IPS-15b (cell line): Measurements from ENCODE around the gene OMG.
"Not testable (repeated sequence)": the region's sequence is repeated elsewhere in the genome, so short reads cannot be mapped to it uniquely, and the experiment has no call there.

Experiments used
- H3K27me3 ChIP-seq: one replicate; pipeline ENCODE4 v1.6.1; 2013; ENCODE audit warnings: low read length; ENCODE audit not compliant: control insufficient read depth, insufficient read depth
- H3K36me3 ChIP-seq: one replicate; pipeline ENCODE4 v1.6.1; 2013; ENCODE audit warnings: low read length; ENCODE audit not compliant: control insufficient read depth, insufficient read depth
- H3K4me1 ChIP-seq: one replicate; pipeline ENCODE4 v1.6.1; 2013; ENCODE audit warnings: mild to moderate bottlenecking, low read length; ENCODE audit not compliant: control insufficient read depth, insufficient read depth
- H3K4me3 ChIP-seq: one replicate; pipeline ENCODE4 v1.5.1; 2013; ENCODE audit warnings: low read depth, low read length
- H3K9ac ChIP-seq: one replicate; pipeline ENCODE4 v1.6.1; 2013; ENCODE audit warnings: low read depth, mild to moderate bottlenecking, low read length
- H3K9me3 ChIP-seq: one replicate; pipeline ENCODE4 v1.6.1; 2013; ENCODE audit warnings: mild to moderate bottlenecking, low read length; ENCODE audit not compliant: control insufficient read depth, insufficient read depth

The OMG gene

GRCh38 chr17:31299624-31300023 is 2.6 kb upstream of the OMG start:
- no peaks in the 10 kb centered on the region for H3K9me3 ChIP-seq
- H3K9ac ChIP-seq, result no peak overlapping the region
- no peaks in the 10 kb centered on the region for H3K27me3 ChIP-seq
- H3K36me3 ChIP-seq, result no peaks in the 10 kb centered on the region
- no peaks in the 10 kb centered on the region for H3K4me1 ChIP-seq
- H3K4me3 ChIP-seq, result no peak overlapping the region

GRCh38 chr17:31296142-31296541 is 897 bp downstream of the OMG start:
- Histone ChIP-seq H3K36me3 (no peaks in the 10 kb centered on the region), H3K9ac (no peak overlapping the region), H3K4me1 (no peaks in the 10 kb centered on the region), H3K9me3 (no peaks in the 10 kb centered on the region), H3K4me3 (no peak overlapping the region), H3K27me3 (no peaks in the 10 kb centered on the region)

- H3K9me3 ChIP-seq, result no peaks in the 10 kb centered on the region
Observed at GRCh38 chr17:31295489-31295871, 1.6 kb downstream of the OMG start.

GRCh38 chr17:31294820-31295488 is 2.1 kb downstream of the OMG start:
- Histone ChIP-seq H3K36me3 (no peaks in the 10 kb centered on the region), H3K4me1 (no peaks in the 10 kb centered on the region), H3K4me3 (no peak overlapping the region), H3K9ac (no peak overlapping the region), H3K27me3 (no peaks in the 10 kb centered on the region), H3K9me3 (no peaks in the 10 kb centered on the region)

More at GRCh38 chr17:31295489-31295871, 1.6 kb downstream of the OMG start:
- no peak overlapping the region for H3K9ac ChIP-seq
- H3K27me3 ChIP-seq, result no peaks in the 10 kb centered on the region
- no peaks in the 10 kb centered on the region for H3K36me3 ChIP-seq
- H3K4me3 ChIP-seq, result no peak overlapping the region
- no peaks in the 10 kb centered on the region for H3K4me1 ChIP-seq

GRCh38 chr17:31294231-31294630 is 2.8 kb downstream of the OMG start:
- Histone ChIP-seq H3K36me3 (no peaks in the 10 kb centered on the region), H3K9ac (no peak overlapping the region), H3K27me3 (no peaks in the 10 kb centered on the region), H3K4me1 (no peaks in the 10 kb centered on the region), H3K4me3 (no peak overlapping the region), H3K9me3 (no peaks in the 10 kb centered on the region)

- Histone ChIP-seq H3K36me3 (no peaks in the 10 kb centered on the region), H3K4me1 (no peaks in the 10 kb centered on the region), H3K9me3 (no peaks in the 10 kb centered on the region), H3K9ac (no peak overlapping the region), H3K27me3 (no peaks in the 10 kb centered on the region), H3K4me3 (no peak overlapping the region)
Observed at GRCh38 chr17:31293581-31293980, 3.5 kb downstream of the OMG start.

- Histone ChIP-seq H3K9me3 (no peaks in the 10 kb centered on the region), H3K27me3 (no peaks in the 10 kb centered on the region), H3K4me1 (no peaks in the 10 kb centered on the region), H3K36me3 (no peaks in the 10 kb centered on the region), H3K4me3 (no peak overlapping the region), H3K9ac (no peak overlapping the region)
Observed at GRCh38 chr17:31291820-31292219, 5.2 kb downstream of the OMG start.

GRCh38 chr17:31289790-31290189 is 7.2 kb downstream of the OMG start:
- Histone ChIP-seq H3K27me3 (no peaks in the 10 kb centered on the region), H3K4me1 (no peaks in the 10 kb centered on the region)

GRCh38 chr17:31287932-31288331 is 9.1 kb downstream of the OMG start:
- not testable (repeated sequence) for H3K4me3 ChIP-seq, H3K9me3 ChIP-seq, H3K27me3 ChIP-seq, H3K9ac ChIP-seq, H3K4me1 ChIP-seq, H3K36me3 ChIP-seq

More at GRCh38 chr17:31289790-31290189, 7.2 kb downstream of the OMG start:
- Histone ChIP-seq H3K9me3 (no peaks in the 10 kb centered on the region), H3K36me3 (no peaks in the 10 kb centered on the region), H3K9ac (no peak overlapping the region), H3K4me3 (no peak overlapping the region)

- H3K9ac ChIP-seq, result no peak overlapping the region
- no peaks in the 10 kb centered on the region for H3K9me3 ChIP-seq
- H3K4me1 ChIP-seq, result no peaks in the 10 kb centered on the region
- H3K4me3 ChIP-seq, result no peak overlapping the region
- no peaks in the 10 kb centered on the region for H3K36me3 ChIP-seq
- H3K27me3 ChIP-seq, result no peaks in the 10 kb centered on the region
Observed at GRCh38 chr17:31286587-31286986, 10.5 kb downstream of the OMG start.

GRCh38 chr17:31283841-31284240 is 13.2 kb downstream of the OMG start:
- Histone ChIP-seq H3K27me3 (no peaks in the 10 kb centered on the region), H3K36me3 (no peaks in the 10 kb centered on the region), H3K9me3 (no peaks in the 10 kb centered on the region), H3K4me3 (no peak overlapping the region), H3K9ac (no peak overlapping the region), H3K4me1 (no peaks in the 10 kb centered on the region)

- Histone ChIP-seq H3K9ac (no peak overlapping the region), H3K4me1 (no peaks in the 10 kb centered on the region), H3K9me3 (no peaks in the 10 kb centered on the region), H3K27me3 (no peaks in the 10 kb centered on the region), H3K4me3 (no peak overlapping the region), H3K36me3 (no peaks in the 10 kb centered on the region)
Observed at GRCh38 chr17:31281061-31281460, 16.0 kb downstream of the OMG start.
